GM10248 (cell line): ENCODE data around the gene ACOX2.

Experiments
- CTCF ChIA-PET: fragments of 300-600 bp; sonication (Branson Sonifier 250); formaldehyde crosslinking; extraction: SDS; loops from one replicate; lab custom pipeline; 2021; ENCODE audit warnings: antibody characterized with exemption; lab: Yijun Ruan, JAX
- POLR2A ChIA-PET: fragments of 350-650 bp; sonication (Branson Sonifier 250); formaldehyde crosslinking; extraction: SDS; loops from one replicate; lab custom pipeline; 2020; ENCODE audit warnings: antibody characterized with exemption; lab: Yijun Ruan, JAX
- DNase-seq: peaks from one replicate; pipeline ENCODE4 v3.0.0; 2012; ENCODE audit errors: extremely low spot score
- CTCF ChIP-seq: IDR thresholded peaks from 2 replicates; pipeline ENCODE4 v1.5.1; 2012; ENCODE audit warnings: mild to moderate bottlenecking, low read depth; ENCODE audit errors: extremely low read depth, missing control alignments, control extremely low read depth

The ACOX2 gene

GRCh38 chr3:58485801-58486435 is 51.1 kb downstream of the ACOX2 start:
- no peak for TF ChIP-seq CTCF
- POLR2A ChIA-PET: no interaction called here
- DNase-seq: no peak
- CTCF ChIA-PET: interaction anchor here (0.9 to 3.0 kb wide), 2 partner anchors 11 to 12 kb away, joined by 3 to 8 read pairs; no protein-coding TSS in a partner anchor

DNA sequence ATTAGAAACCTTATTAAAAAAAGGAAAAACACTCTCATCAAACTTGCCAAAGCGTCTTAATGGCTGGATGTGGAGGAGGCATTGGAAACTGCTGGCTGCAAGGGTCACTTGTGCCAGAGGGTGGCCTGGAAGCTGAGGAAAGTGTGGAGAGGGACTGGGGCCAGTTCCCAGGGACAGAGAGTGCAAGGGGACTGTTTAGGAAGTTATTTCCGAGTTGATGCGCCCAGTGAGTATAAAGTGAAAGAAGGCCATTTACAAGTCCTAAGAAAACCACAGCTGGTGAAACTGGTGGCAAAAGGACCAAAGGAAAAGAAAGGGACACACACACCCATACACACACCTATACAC is 52.3 kb downstream of the ACOX2 start:
- no peak for TF ChIP-seq CTCF
- POLR2A ChIA-PET: no interaction called here
- DNase-seq: no peak
- CTCF ChIA-PET: interaction anchor here (1.4 to 3.0 kb wide), 2 partner anchors 8 to 11 kb away, joined by 5 to 8 read pairs; no protein-coding TSS in a partner anchor

DNA sequence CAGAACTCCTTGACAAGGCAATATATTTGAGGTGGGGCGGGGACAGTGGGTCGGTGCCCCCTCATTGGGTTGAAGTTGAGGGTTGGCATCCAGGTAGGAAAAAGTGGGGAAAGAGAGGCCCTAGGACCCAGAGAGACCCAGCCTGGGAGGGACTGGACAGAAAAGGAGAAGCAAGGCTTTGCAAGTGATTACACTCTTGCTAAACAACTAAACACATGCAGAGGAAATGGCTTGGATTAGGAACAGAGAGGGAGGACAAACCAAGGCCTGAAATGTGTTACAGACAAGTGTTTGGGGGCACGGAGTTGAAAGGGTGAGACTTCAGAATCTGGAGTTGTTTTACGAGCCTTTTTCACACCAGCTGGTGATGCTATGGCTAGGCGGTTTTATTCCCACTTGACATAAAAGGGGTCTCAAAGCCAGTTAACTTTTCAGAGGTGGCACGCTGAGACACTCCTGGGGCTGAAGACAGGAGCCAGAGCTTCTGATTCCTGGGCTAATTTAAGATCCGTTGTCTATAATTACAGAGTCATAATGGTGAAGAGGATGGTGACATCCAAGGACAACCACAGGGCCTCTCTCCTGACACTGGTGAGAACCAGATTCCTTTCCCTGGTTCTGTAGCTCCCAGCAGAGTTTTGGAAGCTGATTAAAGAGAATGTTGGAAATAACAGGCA is 52.8 kb downstream of the ACOX2 start:
- POLR2A ChIA-PET: no interaction called here
- CTCF ChIA-PET: interaction anchor here (0.8 to 3.0 kb wide), 3 partner anchors 9 to 177 kb away, joined by 3 to 8 read pairs (median 5); no protein-coding TSS in a partner anchor
- no peak for DNase-seq
- no peak for TF ChIP-seq CTCF

- no peak for TF ChIP-seq CTCF
- ChIA-PET CTCF (interaction anchor here (0.8 to 3.0 kb wide), 3 partner anchors 9 to 176 kb away, joined by 3 to 8 read pairs (median 3); no protein-coding TSS in a partner anchor), POLR2A (no interaction called here)
- DNase-seq: no peak
These were observed 53.9 kb downstream of the ACOX2 start for GRCh38 chr3:58482917-58483636.

- no peak for DNase-seq
- ChIA-PET POLR2A (no interaction called here), CTCF (interaction anchor here (0.8 to 1.3 kb wide), 4 partner anchors 12 to 173 kb away, joined by 3 read pairs; partner anchors contain the start of genes HTD2 and KCTD6)
- TF ChIP-seq CTCF: no peak
These were observed 56.7 kb downstream of the ACOX2 start for GRCh38 chr3:58480309-58480708.

GRCh38 chr3:58478781-58479180 is 58.2 kb downstream of the ACOX2 start:
- CTCF ChIA-PET: no interaction called here

More at GRCh38 chr3:58478781-58479180, 58.2 kb downstream of the ACOX2 start:
- TF ChIP-seq CTCF: no peak
- POLR2A ChIA-PET: no interaction called here
- no peak for DNase-seq
